GM12878 (cell line): ENCODE measurements around the gene GALR3. TPM values are rescaled to one million over a fixed set of nuclear protein-coding genes. Genes with fewer than 3 reads are reported as not detected.

Source experiments
- ATAC-seq: fragments of 200-7000 bp; cut with Tn5 transposase; 3 replicates; pipeline ENCODE4 v1.9.1; 2020; ENCODE audit warnings: mild to moderate bottlenecking, moderate library complexity
- BruUV-seq: library from RNA; stranded (reverse); fragments of 400-500 nt; replicated peaks from 2 replicates; lab custom pipeline; 2021; lab: Mats Ljungman, UMichigan
- CTCF ChIA-PET: fragments of 300-600 bp; sonication (Branson Sonifier 250); formaldehyde crosslinking; extraction: SDS; loops from one replicate; lab custom pipeline; 2021; ENCODE audit warnings: inconsistent platforms; lab: Yijun Ruan, JAX
- POLR2A ChIA-PET: fragments of 350-600 bp; formaldehyde crosslinking; extraction: SDS; loops from one replicate; lab custom pipeline; 2021; ENCODE audit warnings: inconsistent platforms; lab: Charles Lee
- RAD21 ChIA-PET: fragments of 300-600 bp; sonication (Branson Sonifier 250); formaldehyde crosslinking; loops from one replicate; lab custom pipeline; 2023; ENCODE audit warnings: antibody characterized with exemption; ENCODE audit not compliant: unreplicated experiment; lab: Charles Lee
- SMC1A ChIA-PET: fragments of 300-600 bp; sonication (Branson Sonifier 250); formaldehyde crosslinking; loops from one replicate; lab custom pipeline; 2023; ENCODE audit not compliant: unreplicated experiment, uncharacterized antibody; lab: Charles Lee
- DNase-seq: peaks from one replicate; pipeline ENCODE4 v3.0.0-alpha.2; 2011; ENCODE audit warnings: low read depth, low spot score
- FAIRE-seq: peaks from 3 replicates; lab custom pipeline; 2011; peaks lifted over from hg19 to GRCh38; lab: Jason Lieb, UNC
- H2AFZ ChIP-seq: 2 replicates; pipeline ENCODE4 v1.6.0; 2011; ENCODE audit warnings: low read depth, low read length, control low read depth; ENCODE audit not compliant: control insufficient read depth
- H3K27ac ChIP-seq: 2 replicates; pipeline ENCODE4 v1.5.1; 2011; ENCODE audit warnings: control low read depth; ENCODE audit not compliant: control insufficient read depth, insufficient read depth
- H3K27me3 ChIP-seq, 2 experiments: replicated peaks in 1 of 2; 2 replicates each; pipeline versions ENCODE4 v1.6.0 to v1.6.1; 2011; ENCODE audit warnings: low read length in 1 of 2; ENCODE audit not compliant: control insufficient read depth in 2 of 2, insufficient read depth in 2 of 2
- H3K36me3 ChIP-seq, 2 experiments: 2 replicates each; pipeline ENCODE4 v1.5.1; 2011; ENCODE audit warnings: low read length in 1 of 2; ENCODE audit not compliant: control insufficient read depth in 2 of 2, insufficient read depth in 2 of 2
- H3K4me1 ChIP-seq: 2 replicates; pipeline ENCODE4 v1.6.1; 2011; ENCODE audit warnings: mild to moderate bottlenecking, low read length, moderate library complexity, mixed read lengths; ENCODE audit not compliant: control insufficient read depth, insufficient read depth
- H3K4me2 ChIP-seq: 2 replicates; pipeline ENCODE4 v1.6.0; 2011; ENCODE audit warnings: control low read depth; ENCODE audit not compliant: control insufficient read depth, insufficient read depth
- H3K4me3 ChIP-seq: fragments of 200-600 bp; sonication (generic); 2 replicates; pipeline ENCODE4 v1.5.1; 2016
- H3K79me2 ChIP-seq: 2 replicates; pipeline ENCODE4 v1.6.0; 2011; ENCODE audit warnings: low read length; ENCODE audit not compliant: control insufficient read depth, insufficient read depth
- H3K9ac ChIP-seq: 2 replicates; pipeline ENCODE4 v1.8.0; 2011; ENCODE audit warnings: low read length, control low read depth, mixed read lengths; ENCODE audit not compliant: control insufficient read depth, insufficient read depth
- H3K9me3 ChIP-seq: replicated peaks from 3 replicates; pipeline ENCODE4 v1.5.1; 2011; ENCODE audit warnings: mild to moderate bottlenecking, low read length; ENCODE audit not compliant: control insufficient read depth, insufficient read depth
- H4K20me1 ChIP-seq: 2 replicates; pipeline ENCODE4 v1.6.0; 2011; ENCODE audit not compliant: control insufficient read depth, insufficient read depth
- ATF2 ChIP-seq: IDR thresholded peaks from 2 replicates; pipeline ENCODE4 v1.6.1; 2012; ENCODE audit warnings: low read length, inconsistent platforms
- CBFB ChIP-seq: IDR thresholded peaks from 2 replicates; pipeline ENCODE4 v1.6.1; 2016; ENCODE audit warnings: antibody characterized with exemption, low read depth
- CREM ChIP-seq: IDR thresholded peaks from 2 replicates; pipeline ENCODE4 v1.6.1; 2014; ENCODE audit warnings: antibody characterized with exemption, low read depth
- CUX1 ChIP-seq: IDR thresholded peaks from 2 replicates; pipeline ENCODE4 v1.6.1; 2012; ENCODE audit warnings: improper control_type of control experiment, low read depth, low read length; ENCODE audit not compliant: insufficient replicate concordance
- HDAC2 ChIP-seq: fragments of 200-600 bp; sonication (generic); IDR thresholded peaks from 2 replicates; pipeline ENCODE4 v1.6.1; 2017
- HDGF ChIP-seq: fragments of 450-650 bp; IDR thresholded peaks from 2 replicates; pipeline ENCODE4 v1.6.1; 2016; ENCODE audit warnings: antibody characterized with exemption
- IKZF2 ChIP-seq, 2 experiments: fragments of 450-650 bp; IDR thresholded peaks; 2 replicates each; pipeline ENCODE4 v1.6.1; 2017; ENCODE audit warnings: mild to moderate bottlenecking in 2 of 2, moderate library complexity in 2 of 2
- MTA3 ChIP-seq: IDR thresholded peaks from 2 replicates; pipeline ENCODE4 v1.6.1; 2012; ENCODE audit warnings: low read length, inconsistent platforms, borderline replicate concordance
- NFYA ChIP-seq: IDR thresholded peaks from 2 replicates; pipeline ENCODE4 v1.6.1; 2011; ENCODE audit warnings: low read depth, mild to moderate bottlenecking, low read length, improper control_type of control experiment, borderline replicate concordance
- NR2F1 ChIP-seq: fragments of 450-650 bp; conservative IDR thresholded peaks from 2 replicates; pipeline ENCODE4 v1.6.1; 2017; ENCODE audit warnings: mild to moderate bottlenecking
- RCOR1 ChIP-seq: conservative IDR thresholded peaks from 2 replicates; pipeline ENCODE4 v1.6.1; 2012; ENCODE audit warnings: low read depth, low read length, improper control_type of control experiment
- SMC3 ChIP-seq: IDR thresholded peaks from 2 replicates; pipeline ENCODE4 v1.6.1; 2011; ENCODE audit warnings: low read length, improper control_type of control experiment, borderline replicate concordance
- TARDBP ChIP-seq: IDR thresholded peaks from 2 replicates; pipeline ENCODE4 v1.6.1; 2016; ENCODE audit warnings: borderline replicate concordance
- TBL1XR1 ChIP-seq: IDR thresholded peaks from 2 replicates; pipeline ENCODE4 v1.6.1; 2012; ENCODE audit warnings: low read depth, low read length, improper control_type of control experiment
- ZZZ3 ChIP-seq: IDR thresholded peaks from 2 replicates; pipeline ENCODE4 v1.6.1; 2011; ENCODE audit warnings: low read depth; ENCODE audit not compliant: control insufficient read depth, insufficient read length
- WGBS: methylation state at CpG from one replicate; pipeline ENCODE4 v1.1.6; 2016; ENCODE audit warnings: low lambda C conversion rate; ENCODE audit not compliant: insufficient replicate concordance, insufficient coverage; ENCODE audit errors: missing lambda C conversion rate; 5-methylcytosine and 5-hydroxymethylcytosine counted together
- in situ Hi-C: fragments of 300-500 bp; cut with MboI; formaldehyde crosslinking; loops from 9 replicates; pipeline ENCODE4 v1.14.3; 2018; ENCODE audit warnings: mixed read lengths
- intact Hi-C: fragments of 100-400 bp; cut with micrococcal nuclease; formaldehyde crosslinking; loops from one replicate; pipeline ENCODE4 v1.14.2; 2022; ENCODE audit not compliant: unreplicated experiment
- polyA plus RNA-seq, 11 experiments: library from polyadenylated mRNA; depleted of rRNA in 4 of 11; unstranded in 6 of 11; stranded (reverse) in 5 of 11; fragments of >200 nt; fragmentation: Nextera tagmentation in 4 of 11; fragmentation: Illumina TruSeq in 1 of 11; extraction: Ambion mirVana in 4 of 11; extraction: Trizol in 1 of 11; gene quantifications; 1 replicate in 1 of 11; 2 replicates in 10 of 11; pipeline versions ENCODE4 v1.2.1 to v1.2.3, GENCODE V29; 2011 to 2016; ENCODE audit warnings: inconsistent platforms in 2 of 11, missing spikeins in 2 of 11, low read depth in 1 of 11
- total RNA-seq, 4 experiments: library from RNA; depleted of rRNA in 3 of 4; stranded (reverse); fragments of >200 nt in 3 of 4; fragmentation: Illumina TruSeq in 1 of 4; extraction: Trizol in 1 of 4; gene quantifications; 2 replicates each; pipeline versions ENCODE4 v1.2.1 to v1.2.3, GENCODE V29; 2013 to 2021

The GALR3 gene
- total and polyA plus RNA-seq, 10 of the 15 experiments (the other 5 are each of a cell fraction or from before 2014, with no cell fraction given) = not detected

- no peak for ATAC-seq
- no peak overlapping the region for H3K27ac ChIP-seq
- in situ Hi-C loops = loop anchor here (5.0 kb wide), 2 partner anchors 47 to 147 kb away; no protein-coding TSS in a partner anchor
- no peaks in the 10 kb centered on the region for H3K9me3 ChIP-seq
- TF ChIP-seq ATF2 (no peak), NFYA (no peak), NR2F1 (no peak), SMC3 (no peak), CREM (no peak), HDAC2 (no peak), IKZF2 (IDR thresholded peaks at IDR 0.05) (no peak), TARDBP (no peak), RCOR1 (no peak), ZZZ3 (no peak), CBFB (no peak), CUX1 (no peak), MTA3 (no peak), TBL1XR1 (no peak), HDGF (no peak)
- RAD21 ChIA-PET = no interaction called here
- SMC1A ChIA-PET = interaction anchor here (1.2 to 5.2 kb wide), 2 partner anchors 47 to 150 kb away, joined by 3 to 53 read pairs; no protein-coding TSS in a partner anchor
- peaks cover 10% of the 10 kb centered on the region for H3K4me1 ChIP-seq
- H3K79me2 ChIP-seq = no peaks in the 10 kb centered on the region
- H2AFZ ChIP-seq = no peak overlapping the region
- no peaks in the 10 kb centered on the region for H4K20me1 ChIP-seq
- no peak overlapping the region for H3K4me2 ChIP-seq
- POLR2A ChIA-PET = no interaction called here
- H3K9ac ChIP-seq = no peak overlapping the region
- CTCF ChIA-PET = interaction anchor here (0.7 to 8.7 kb wide), 6 partner anchors 48 to 274 kb away, joined by 3 to 121 read pairs (median 4); no protein-coding TSS in a partner anchor
- no peak for FAIRE-seq
- WGBS = 70% methylated on average over 5 of the region's 12 CpGs
- H3K27me3 ChIP-seq = peaks cover 0 to 2% of the 10 kb centered on the region in 2 experiments; a peak in 2 of 4 replicates
- DNase-seq = no peak
- no peak overlapping the region for H3K4me3 ChIP-seq
- H3K36me3 ChIP-seq = no peaks in the 10 kb centered on the region
- intact Hi-C loops = loop anchor here (5.0 kb wide), 1 partner anchor 117 kb away; no protein-coding TSS in a partner anchor
- BruUV-seq = no TSS peak
These were observed 7.6 kb upstream of the GALR3 start for GRCh38 chr22:37815593-37815992.
